HEK293 (cell line): ENCODE measurements around the gene LARP1.
A peak's percentile ranks its signal among the peaks of the same experiment; 100 is the strongest.

ENCODE experiments used
- EGR2 ChIP-seq: fragments of 450-650 bp; formaldehyde crosslinking; IDR thresholded peaks from 2 replicates; pipeline ENCODE4 v1.5.1; 2016; ENCODE audit warnings: low read depth, missing biosample characterization, missing genetic modification characterization
- KLF9 ChIP-seq: fragments of 450-650 bp; formaldehyde crosslinking; IDR thresholded peaks from 2 replicates; pipeline ENCODE4 v1.5.1; 2016; ENCODE audit warnings: missing biosample characterization, missing genetic modification characterization, low read depth
- OVOL3 ChIP-seq: fragments of 450-650 bp; formaldehyde crosslinking; IDR thresholded peaks from 2 replicates; pipeline ENCODE4 v1.5.1; 2016; ENCODE audit warnings: missing biosample characterization, missing genetic modification characterization
- PRDM1 ChIP-seq: fragments of 450-650 bp; formaldehyde crosslinking; IDR thresholded peaks from 2 replicates; pipeline ENCODE4; 2016; ENCODE audit warnings: missing biosample characterization, missing genetic modification characterization
- RBAK ChIP-seq: fragments of 450-650 bp; formaldehyde crosslinking; IDR thresholded peaks from 2 replicates; pipeline ENCODE4 v1.5.1; 2016; ENCODE audit warnings: missing biosample characterization, missing genetic modification characterization
- YY1 ChIP-seq: fragments of 450-650 bp; formaldehyde crosslinking; IDR thresholded peaks from 2 replicates; pipeline ENCODE4 v1.5.1; 2018; ENCODE audit warnings: missing biosample characterization, missing genetic modification characterization
- ZBTB21 ChIP-seq: fragments of 450-650 bp; formaldehyde crosslinking; IDR thresholded peaks from 2 replicates; pipeline ENCODE4 v1.5.1; 2017; ENCODE audit warnings: missing biosample characterization, missing genetic modification characterization
- ZBTB26 ChIP-seq: fragments of 450-650 bp; formaldehyde crosslinking; optimal IDR thresholded peaks from 2 replicates; pipeline ENCODE3; 2016; ENCODE audit warnings: missing biosample characterization, mild to moderate bottlenecking, missing genetic modification characterization
- ZBTB49 ChIP-seq: fragments of 450-650 bp; formaldehyde crosslinking; IDR thresholded peaks from 2 replicates; pipeline ENCODE4 v1.5.1; 2016; ENCODE audit warnings: missing biosample characterization, missing genetic modification characterization, low read depth
- ZBTB7A ChIP-seq: fragments of 450-650 bp; formaldehyde crosslinking; IDR thresholded peaks from 2 replicates; pipeline ENCODE4 v1.5.1; 2016; ENCODE audit warnings: low read depth, missing biosample characterization, missing genetic modification characterization
- ZNF112 ChIP-seq: fragments of 450-650 bp; formaldehyde crosslinking; IDR thresholded peaks from 2 replicates; pipeline ENCODE4 v1.5.0; 2017; ENCODE audit warnings: missing biosample characterization, missing genetic modification characterization
- ZNF121 ChIP-seq: fragments of 450-650 bp; formaldehyde crosslinking; IDR thresholded peaks from 2 replicates; pipeline ENCODE4 v1.5.1; 2016; ENCODE audit warnings: missing biosample characterization, missing genetic modification characterization
- ZNF133 ChIP-seq: fragments of 450-650 bp; formaldehyde crosslinking; IDR thresholded peaks from 2 replicates; pipeline ENCODE4 v1.5.1; 2016; ENCODE audit warnings: missing biosample characterization, missing genetic modification characterization
- ZNF138 ChIP-seq: fragments of 450-650 bp; formaldehyde crosslinking; IDR thresholded peaks from 2 replicates; pipeline ENCODE4 v1.5.1; 2016; ENCODE audit warnings: missing biosample characterization, missing genetic modification characterization, borderline replicate concordance
- ZNF223 ChIP-seq: fragments of 450-650 bp; formaldehyde crosslinking; IDR thresholded peaks from 2 replicates; pipeline ENCODE4 v1.5.1; 2016; ENCODE audit warnings: missing biosample characterization, missing genetic modification characterization
- ZNF266 ChIP-seq: fragments of 450-650 bp; formaldehyde crosslinking; IDR thresholded peaks from 2 replicates; pipeline ENCODE4 v1.5.1; 2016; ENCODE audit warnings: missing biosample characterization, missing genetic modification characterization, low read depth
- ZNF280D ChIP-seq: fragments of 450-650 bp; formaldehyde crosslinking; IDR thresholded peaks from 2 replicates; pipeline ENCODE4 v1.5.1; 2016; ENCODE audit warnings: missing biosample characterization, missing genetic modification characterization
- ZNF341 ChIP-seq: fragments of 450-650 bp; formaldehyde crosslinking; IDR thresholded peaks from 2 replicates; pipeline ENCODE4; 2016; ENCODE audit warnings: low read depth, missing biosample characterization, missing genetic modification characterization
- ZNF37A ChIP-seq: fragments of 450-650 bp; IDR thresholded peaks from 2 replicates; pipeline ENCODE4 v1.5.1; 2018; ENCODE audit warnings: missing biosample characterization, missing genetic modification characterization
- ZNF416 ChIP-seq: fragments of 450-650 bp; formaldehyde crosslinking; IDR thresholded peaks from 2 replicates; pipeline ENCODE4 v1.5.1; 2016; ENCODE audit warnings: missing biosample characterization, missing genetic modification characterization
- ZNF549 ChIP-seq: fragments of 450-650 bp; IDR thresholded peaks from 2 replicates; pipeline ENCODE4 v1.5.1; 2018; ENCODE audit warnings: missing biosample characterization, missing genetic modification characterization, mild to moderate bottlenecking, inconsistent platforms, moderate library complexity
- ZNF658 ChIP-seq: fragments of 450-650 bp; formaldehyde crosslinking; IDR thresholded peaks from 2 replicates; pipeline ENCODE4; 2016; ENCODE audit warnings: missing biosample characterization, missing genetic modification characterization
- ZNF664 ChIP-seq: fragments of 450-650 bp; formaldehyde crosslinking; IDR thresholded peaks from 2 replicates; pipeline ENCODE4 v1.5.1; 2016; ENCODE audit warnings: missing biosample characterization, missing genetic modification characterization
- ZNF692 ChIP-seq: fragments of 450-650 bp; formaldehyde crosslinking; IDR thresholded peaks from 2 replicates; pipeline ENCODE4 v1.5.1; 2016; ENCODE audit warnings: missing biosample characterization, missing genetic modification characterization
- ZNF704 ChIP-seq: fragments of 450-650 bp; formaldehyde crosslinking; IDR thresholded peaks from 2 replicates; pipeline ENCODE4 v1.5.1; 2016; ENCODE audit warnings: missing biosample characterization, missing genetic modification characterization
- ZNF747 ChIP-seq: fragments of 450-650 bp; formaldehyde crosslinking; IDR thresholded peaks from 2 replicates; pipeline ENCODE4 v1.5.1; 2016; ENCODE audit warnings: missing biosample characterization, missing genetic modification characterization
- ZNF76 ChIP-seq: fragments of 450-650 bp; formaldehyde crosslinking; IDR thresholded peaks from 2 replicates; pipeline ENCODE4; 2016; ENCODE audit warnings: low read depth, missing biosample characterization, missing genetic modification characterization, borderline replicate concordance
- ZNF776 ChIP-seq: fragments of 450-650 bp; formaldehyde crosslinking; IDR thresholded peaks from 2 replicates; pipeline ENCODE4 v1.5.0; 2017; ENCODE audit warnings: missing biosample characterization, missing genetic modification characterization, borderline replicate concordance
- ZSCAN16 ChIP-seq: fragments of 450-650 bp; formaldehyde crosslinking; IDR thresholded peaks from 2 replicates; pipeline ENCODE4 v1.5.1; 2016; ENCODE audit warnings: missing biosample characterization, missing genetic modification characterization
- ZSCAN30 ChIP-seq: fragments of 450-650 bp; IDR thresholded peaks from 2 replicates; pipeline ENCODE4 v1.5.1; 2018; ENCODE audit warnings: missing biosample characterization, mild to moderate bottlenecking, missing genetic modification characterization, moderate library complexity

LARP1 gene

GRCh38 chr5:154754460-154755360, 467 bp upstream of the LARP1 start (continued):
- TF ChIP-seq ZNF76 (peak; percentile 70; the same call in 1 of the 2 replicates), YY1 (tag by site-specific recombination) (peak; percentile 72), RBAK (tag by site-specific recombination) (no peak), ZNF133 (tag by site-specific recombination) (no peak), ZNF704 (no peak), ZNF121 (tag by site-specific recombination) (peak; percentile 60; the same call in 1 of the 2 replicates), ZNF776 (tag by site-specific recombination) (no peak), ZNF549 (tag by site-specific recombination) (no peak), ZNF266 (tag by site-specific recombination) (no peak), ZNF112 (no peak), ZNF223 (tag by site-specific recombination) (no peak), KLF9 (peak; percentile 62), OVOL3 (tag by site-specific recombination) (no peak), ZBTB26 (tag by site-specific recombination) (peak; percentile 98), ZNF37A (tag by site-specific recombination) (no peak), ZNF341 (tag by site-specific recombination) (peak; percentile 72), ZNF280D (tag by site-specific recombination) (no peak), ZSCAN16 (tag by site-specific recombination) (no peak), EGR2 (tag by site-specific recombination) (peak; percentile 54; the same call in 1 of the 2 replicates), ZBTB49 (tag by site-specific recombination) (no peak), ZNF416 (tag by site-specific recombination) (no peak), ZSCAN30 (peak; percentile 62), ZNF692 (peak; percentile 99), PRDM1 (tag by site-specific recombination) (no peak), ZNF658 (tag by site-specific recombination) (no peak), ZBTB7A (tag by site-specific recombination) (peak; percentile 72; the same call in 1 of the 2 replicates), ZNF664 (tag by site-specific recombination) (no peak), ZNF138 (tag by site-specific recombination) (no peak), ZNF747 (tag by site-specific recombination) (no peak), ZBTB21 (tag by site-specific recombination) (0 out of 2 replicates have a peak, but pooled peaks have one; percentile 11)
